Colonic mucosa (tissue), 4 donors: ENCODE measurements around the gene GGCT. TPM values are rescaled to one million over a fixed set of nuclear protein-coding genes. Genes with fewer than 3 reads are reported as not detected.

Experiments
- DNase-seq: peaks from one replicate; pipeline ENCODE4 v3.0.0-alpha.2; 2020
- H3K27ac ChIP-seq: fragments of 200-600 bp; one replicate; pipeline ENCODE4 v1.8.0; 2021
- H3K27me3 ChIP-seq: fragments of 200-600 bp; one replicate; pipeline ENCODE4 v1.8.0; 2021
- H3K36me3 ChIP-seq: fragments of 200-600 bp; one replicate; pipeline ENCODE4 v1.8.0; 2021
- H3K4me1 ChIP-seq: fragments of 200-600 bp; one replicate; pipeline ENCODE4 v1.8.0; 2021; ENCODE audit warnings: mild to moderate bottlenecking
- H3K4me3 ChIP-seq: fragments of 200-600 bp; one replicate; pipeline ENCODE4 v1.8.0; 2021
- H3K9ac ChIP-seq, 2 donors: one replicate each; pipeline ENCODE4 v1.7.0; 2013; ENCODE audit warnings: control low read depth in 2 of 2, low read depth in 2 of 2, low read length in 2 of 2
- H3K9me3 ChIP-seq: fragments of 200-600 bp; one replicate; pipeline ENCODE4 v1.8.0; 2021
- CTCF ChIP-seq: fragments of 200-600 bp; IDR thresholded peaks from one replicate; pipeline ENCODE4 v1.8.0; 2022; ENCODE audit warnings: antibody characterized with exemption, mild to moderate bottlenecking
- intact Hi-C: fragments of 100-400 bp; cut with DNase I; formaldehyde crosslinking; loops from one replicate; pipeline ENCODE4 v1.14.1; 2022
- total RNA-seq, 2 donors: library from RNA; stranded (reverse); fragmentation: NEBNext Ultra II Directional in 1 of 2; extraction: Animal tissue kit (Norgen Biotek cat#: 25700) in 1 of 2; gene quantifications; one replicate each; pipeline ENCODE4 v1.2.1, GENCODE V29; 2021
- donor health status: healthy.
- donor health status: DM: no; HTN: no; CAD: no.
- donor health status: DM: no; HTN: no; CAD: no.

GGCT gene
- total RNA-seq, 2 donors from 2014 or later, result 42.5 to 103 TPM

GRCh38 chr7:30514776-30515175, 10.1 kb upstream of the GGCT start:
- TF ChIP-seq CTCF, result no peak
- Histone ChIP-seq H3K4me1 (no peaks in the 10 kb centered on the region), H3K9me3 (no peaks in the 10 kb centered on the region), H3K9ac (no peak overlapping the region), H3K27me3 (no peaks in the 10 kb centered on the region), H3K27ac (no peak overlapping the region), H3K36me3 (no peaks in the 10 kb centered on the region), H3K4me3 (no peak overlapping the region)
- no peak for DNase-seq
- intact Hi-C loops, result loop anchor here (5.0 kb wide), 2 partner anchors 33 to 48 kb away; no protein-coding TSS in a partner anchor

DNA sequence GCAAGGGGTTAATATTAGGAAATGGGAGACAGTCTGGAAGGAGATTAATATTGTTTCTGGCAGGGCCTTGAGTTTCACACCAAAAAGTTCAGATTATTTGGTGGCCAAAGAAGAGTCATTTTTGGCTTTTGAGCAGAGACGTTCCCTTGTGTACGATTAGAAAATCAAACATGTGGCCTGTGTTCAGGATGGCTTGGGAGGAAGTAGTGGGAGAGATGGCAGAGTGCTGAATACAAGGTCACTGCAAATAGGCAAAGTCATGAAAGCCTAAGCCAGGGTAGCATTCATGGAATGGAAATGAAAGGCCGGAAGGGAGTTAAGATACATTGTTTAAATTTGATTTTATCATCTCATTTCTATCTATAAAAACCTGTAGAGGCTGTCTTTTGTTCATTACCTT, 9.5 kb upstream of the GGCT start:
- Histone ChIP-seq H3K9ac (no peak overlapping the region), H3K4me3 (no peak overlapping the region), H3K27ac (no peak overlapping the region), H3K36me3 (no peaks in the 10 kb centered on the region), H3K27me3 (no peaks in the 10 kb centered on the region), H3K4me1 (no peaks in the 10 kb centered on the region), H3K9me3 (no peaks in the 10 kb centered on the region)
- intact Hi-C loops, result loop anchor here (5.0 kb wide), 2 partner anchors 33 to 48 kb away; no protein-coding TSS in a partner anchor
- TF ChIP-seq CTCF, result no peak
- DNase-seq, result no peak

DNA sequence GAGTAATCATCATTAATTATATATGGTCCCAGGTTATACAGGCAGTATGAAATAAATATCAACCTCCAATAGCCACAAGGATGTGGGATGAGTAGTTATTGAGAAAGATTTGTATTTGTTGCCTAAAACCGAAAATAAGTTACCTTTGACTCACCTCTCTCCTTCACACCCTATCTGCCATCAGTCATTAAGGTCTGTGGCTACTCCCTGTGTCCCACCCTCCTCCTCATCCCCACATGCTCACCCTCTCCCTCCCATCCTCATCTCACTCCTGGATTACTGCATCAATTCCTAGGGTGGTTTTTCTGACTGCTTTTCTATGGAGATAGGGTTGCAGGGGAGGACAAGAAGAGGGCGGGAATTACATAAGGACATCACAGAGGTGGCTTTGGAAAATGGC, 9.1 kb upstream of the GGCT start:
- Histone ChIP-seq H3K9ac (no peak overlapping the region), H3K9me3 (no peaks in the 10 kb centered on the region), H3K27me3 (no peaks in the 10 kb centered on the region), H3K27ac (no peak overlapping the region), H3K4me3 (no peak overlapping the region), H3K4me1 (no peaks in the 10 kb centered on the region), H3K36me3 (no peaks in the 10 kb centered on the region)
- DNase-seq, result no peak
- no peak for TF ChIP-seq CTCF
- intact Hi-C loops, result loop anchor here (5.0 kb wide), 2 partner anchors 34 to 49 kb away; no protein-coding TSS in a partner anchor

- DNase-seq, result no peak
Measured at GRCh38 chr7:30511973-30512662, 7.5 kb upstream of the GGCT start.

GRCh38 chr7:30511494-30511893, 6.9 kb upstream of the GGCT start:
- Histone ChIP-seq H3K36me3 (no peaks in the 10 kb centered on the region), H3K4me3 (no peak overlapping the region), H3K27me3 (no peaks in the 10 kb centered on the region), H3K9ac (no peak overlapping the region), H3K27ac (no peak overlapping the region), H3K9me3 (no peaks in the 10 kb centered on the region), H3K4me1 (no peaks in the 10 kb centered on the region)
- intact Hi-C loops, result loop anchor here (5.0 kb wide), 2 partner anchors 36 to 51 kb away; no protein-coding TSS in a partner anchor
- DNase-seq, result no peak
- no peak for TF ChIP-seq CTCF

More at GRCh38 chr7:30511973-30512662, 7.5 kb upstream of the GGCT start:
- Histone ChIP-seq H3K4me1 (no peaks in the 10 kb centered on the region), H3K27me3 (no peaks in the 10 kb centered on the region), H3K9me3 (no peaks in the 10 kb centered on the region), H3K36me3 (no peaks in the 10 kb centered on the region), H3K27ac (no peak overlapping the region), H3K9ac (no peak overlapping the region), H3K4me3 (no peak overlapping the region)
- TF ChIP-seq CTCF, result no peak
- intact Hi-C loops, result loop anchor here (5.0 kb wide), 2 partner anchors 35 to 50 kb away; no protein-coding TSS in a partner anchor
